ENCODE measurements around the gene CCDC78. TPM values are rescaled to one million over a fixed set of nuclear protein-coding genes. Genes with fewer than 3 reads are reported as not detected.

Gene CCDC78
- total RNA-seq, 1 donor from 2014 or later: 4.9 TPM

GRCh38 chr16:687499-687898 is 38.7 kb downstream of the CCDC78 start:
- H3K4me3 ChIP-seq (ENCODE audit: low read depth, low read length): no peak overlapping the region
- DNase-seq (ENCODE audit: low read depth): no peak
- TF ChIP-seq, protein P1, sequence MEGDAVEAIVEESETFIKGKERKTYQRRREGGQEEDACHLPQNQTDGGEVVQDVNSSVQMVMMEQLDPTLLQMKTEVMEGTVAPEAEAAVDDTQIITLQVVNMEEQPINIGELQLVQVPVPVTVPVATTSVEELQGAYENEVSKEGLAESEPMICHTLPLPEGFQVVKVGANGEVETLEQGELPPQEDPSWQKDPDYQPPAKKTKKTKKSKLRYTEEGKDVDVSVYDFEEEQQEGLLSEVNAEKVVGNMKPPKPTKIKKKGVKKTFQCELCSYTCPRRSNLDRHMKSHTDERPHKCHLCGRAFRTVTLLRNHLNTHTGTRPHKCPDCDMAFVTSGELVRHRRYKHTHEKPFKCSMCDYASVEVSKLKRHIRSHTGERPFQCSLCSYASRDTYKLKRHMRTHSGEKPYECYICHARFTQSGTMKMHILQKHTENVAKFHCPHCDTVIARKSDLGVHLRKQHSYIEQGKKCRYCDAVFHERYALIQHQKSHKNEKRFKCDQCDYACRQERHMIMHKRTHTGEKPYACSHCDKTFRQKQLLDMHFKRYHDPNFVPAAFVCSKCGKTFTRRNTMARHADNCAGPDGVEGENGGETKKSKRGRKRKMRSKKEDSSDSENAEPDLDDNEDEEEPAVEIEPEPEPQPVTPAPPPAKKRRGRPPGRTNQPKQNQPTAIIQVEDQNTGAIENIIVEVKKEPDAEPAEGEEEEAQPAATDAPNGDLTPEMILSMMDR (conservative IDR thresholded peaks at IDR 0.05; ENCODE audit: low read depth, low read length): no peak

DNA sequence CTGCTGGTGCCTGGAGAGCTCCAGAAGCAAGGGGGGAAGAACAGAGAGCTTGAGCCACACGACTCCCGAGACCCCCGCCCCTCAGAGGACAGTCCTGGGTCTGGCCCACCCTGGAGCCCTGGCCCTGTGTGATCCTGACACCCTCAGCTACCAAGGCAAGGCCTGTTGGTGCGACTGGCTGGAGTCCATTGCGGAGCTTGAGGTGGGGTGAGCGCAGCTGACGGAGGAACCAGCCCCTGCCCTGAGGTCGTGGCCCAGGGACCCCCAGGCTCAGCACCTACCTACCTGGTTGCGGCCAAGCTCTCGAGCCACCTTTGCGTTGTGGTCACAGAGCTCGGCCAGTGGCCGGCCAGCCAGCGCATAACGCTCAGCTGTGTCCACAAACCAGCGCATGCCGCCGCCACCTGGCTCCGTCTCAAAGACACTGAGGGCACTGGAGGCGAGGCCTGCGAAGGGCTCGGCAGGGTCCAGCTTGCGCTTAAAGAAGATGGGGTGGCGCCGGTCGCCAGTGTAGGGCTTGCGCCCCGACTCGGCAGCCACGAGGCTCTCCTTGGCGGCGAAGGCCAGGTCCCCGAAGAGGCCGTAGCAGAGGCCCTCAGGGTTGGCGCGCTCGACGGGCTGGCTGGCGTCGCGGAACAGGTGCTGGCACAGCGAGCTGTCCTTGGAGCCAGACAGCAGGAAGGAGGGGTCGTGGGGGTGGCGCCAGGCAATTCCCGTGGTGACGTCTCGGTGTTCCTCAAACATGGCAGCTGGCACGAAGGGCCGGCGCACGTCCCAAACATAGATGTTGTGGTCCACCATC is 39.6 kb downstream of the CCDC78 start:
- TF ChIP-seq, protein P1 (conservative IDR thresholded peaks at IDR 0.05; ENCODE audit: low read depth, low read length): no peak
- no peak overlapping the region for H3K4me3 ChIP-seq (ENCODE audit: low read depth, low read length)
- no peak for DNase-seq (ENCODE audit: low read depth)

DNA sequence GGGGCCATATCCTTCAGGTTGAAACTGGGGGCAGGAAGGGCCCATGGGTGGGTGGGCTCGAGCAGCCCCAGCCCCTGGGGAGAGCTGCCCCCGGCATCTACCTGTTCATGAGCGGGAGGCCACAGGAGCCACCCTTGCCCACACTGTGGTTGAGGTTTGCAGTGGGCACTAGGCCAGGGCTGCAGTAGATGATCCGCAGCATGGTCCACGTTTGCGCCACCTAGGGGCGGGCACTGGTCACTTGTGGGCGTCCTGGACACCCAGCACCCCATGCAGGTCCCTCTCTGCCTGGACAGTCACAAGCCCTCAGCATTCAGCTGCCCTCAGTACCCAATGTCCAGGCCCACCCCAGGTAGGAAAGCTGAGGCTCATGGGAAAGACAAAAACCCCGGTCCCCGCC is 40.3 kb downstream of the CCDC78 start:
- H3K4me3 ChIP-seq (ENCODE audit: low read depth, low read length): no peak overlapping the region
- no peak for DNase-seq (ENCODE audit: low read depth)
- TF ChIP-seq, protein P1 (conservative IDR thresholded peaks at IDR 0.05; ENCODE audit: low read depth, low read length): peak; percentile 61

GRCh38 chr16:684961-685696 is 41.1 kb downstream of the CCDC78 start:
- H3K4me3 ChIP-seq (ENCODE audit: low read depth, low read length): peak overlapping the region; percentile 76
- no peak for DNase-seq (ENCODE audit: low read depth)

DNA sequence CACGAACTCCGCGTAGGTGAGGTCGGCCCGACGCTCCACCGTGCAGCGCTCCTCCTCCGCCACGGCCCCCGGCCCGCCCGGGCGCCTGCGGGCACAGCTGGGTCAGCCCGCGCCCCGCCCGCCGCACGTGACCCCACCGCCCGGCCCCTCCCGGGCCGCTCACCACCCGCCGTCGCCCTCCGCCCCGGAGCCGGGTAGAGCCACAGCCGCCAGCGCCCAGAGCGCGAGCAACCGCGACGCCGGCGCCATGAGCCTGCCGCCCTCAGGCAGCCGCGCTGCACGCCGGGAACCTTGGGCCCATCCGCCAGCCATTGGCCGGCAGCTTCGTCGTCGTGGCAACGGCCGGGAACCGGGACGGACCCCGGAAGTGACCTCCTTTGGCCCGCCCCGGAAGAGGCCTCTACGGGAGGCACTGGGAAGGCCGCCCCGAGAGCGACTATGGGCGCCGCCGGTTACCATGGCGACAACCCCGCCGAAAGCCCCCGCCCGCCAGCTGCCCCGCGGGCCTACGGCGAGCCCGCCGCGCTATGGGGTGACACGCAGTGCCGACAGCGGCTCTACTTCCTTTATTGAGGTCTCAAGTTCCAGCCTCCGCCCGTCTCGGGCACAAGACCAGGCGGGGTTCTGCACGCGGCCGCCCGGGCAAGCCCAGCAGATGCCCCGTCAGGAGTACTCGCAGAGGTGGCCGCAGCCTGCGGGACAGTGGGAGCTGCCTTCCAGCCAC is 42.0 kb downstream of the CCDC78 start, which contains the start of gene JMJD8:
TSS of gene JMJD8 (minus strand) at position 264 of the 724 bp plus-strand sequence. CDS start at position 249, 15 bp downstream.
- TF ChIP-seq, protein P1 (conservative IDR thresholded peaks at IDR 0.05; ENCODE audit: low read depth, low read length): no peak
- no peak for DNase-seq (ENCODE audit: low read depth)
- H3K4me3 ChIP-seq (ENCODE audit: low read depth, low read length): peak within 1 kb of the TSS; percentile 76

More at GRCh38 chr16:684961-685696, 41.1 kb downstream of the CCDC78 start:
- TF ChIP-seq, protein P1 (conservative IDR thresholded peaks at IDR 0.05; ENCODE audit: low read depth, low read length): no peak

GRCh38 chr16:683396-684070 is 42.7 kb downstream of the CCDC78 start:
- H3K4me3 ChIP-seq (ENCODE audit: low read depth, low read length): peak overlapping the region; percentile 76
- TF ChIP-seq, protein P1 (conservative IDR thresholded peaks at IDR 0.05; ENCODE audit: low read depth, low read length): no peak
- no peak for DNase-seq (ENCODE audit: low read depth)

Measured in epithelial cell of proximal tubule (primary cell).